HepG2 (cell line): ENCODE measurements around the gene ARIH2. TPM values are rescaled to one million over a fixed set of nuclear protein-coding genes. Genes with fewer than 3 reads are reported as not detected.

Source experiments
- ATF3 ChIP-seq: sonication (generic); formaldehyde crosslinking; IDR thresholded peaks from 2 replicates; pipeline ENCODE4 v1.4.0; 2020; ENCODE audit warnings: missing genetic modification reagents
- CEBPB ChIP-seq: IDR thresholded peaks from 2 replicates; pipeline ENCODE4 v1.6.1; 2011; ENCODE audit warnings: low read depth, low read length, improper control_type of control experiment, borderline replicate concordance
- CENPX ChIP-seq: sonication (generic); formaldehyde crosslinking; IDR thresholded peaks from 2 replicates; pipeline ENCODE4 v1.9.0; 2021; ENCODE audit warnings: mild to moderate bottlenecking, missing genetic modification reagents, moderate library complexity
- FOXA3 ChIP-seq: IDR thresholded peaks from 2 replicates; pipeline ENCODE4 v1.6.1; 2016; ENCODE audit warnings: missing genetic modification reagents, missing compliant biosample characterization
- GZF1 ChIP-seq: sonication (generic); formaldehyde crosslinking; IDR thresholded peaks from 2 replicates; pipeline ENCODE4 v1.5.1; 2020; ENCODE audit warnings: mild to moderate bottlenecking, missing genetic modification reagents
- HMG20B ChIP-seq: conservative IDR thresholded peaks from 2 replicates; pipeline ENCODE4 v1.6.1; 2016; ENCODE audit warnings: missing genetic modification reagents, missing compliant biosample characterization
- HNF4G ChIP-seq, 2 experiments: sonication (generic) in 1 of 2; formaldehyde crosslinking in 1 of 2; IDR thresholded peaks; 2 replicates each; pipeline versions ENCODE4 v1.4.0 to v1.6.1; 2011 to 2020; ENCODE audit warnings: borderline replicate concordance in 2 of 2, low read depth in 2 of 2, mild to moderate bottlenecking in 2 of 2, low read length in 1 of 2, missing genetic modification reagents in 1 of 2, moderate library complexity in 1 of 2
- HNRNPK ChIP-seq: fragments of 200-400 bp; formaldehyde crosslinking; IDR thresholded peaks from 2 replicates; pipeline ENCODE4 v1.6.1; 2018; ENCODE audit warnings: low read length, low read depth, moderate library complexity, mild to moderate bottlenecking; ENCODE audit not compliant: poor library complexity, severe bottlenecking
- IRF2 ChIP-seq: IDR thresholded peaks from 2 replicates; pipeline ENCODE4 v1.6.1; 2018; ENCODE audit warnings: missing genetic modification reagents, missing compliant biosample characterization
- NFE2 ChIP-seq: sonication (generic); formaldehyde crosslinking; IDR thresholded peaks from 2 replicates; pipeline ENCODE4 v1.4.0; 2020; ENCODE audit warnings: missing genetic modification reagents
- ONECUT2 ChIP-seq: sonication (generic); formaldehyde crosslinking; IDR thresholded peaks from 2 replicates; pipeline ENCODE4 v1.4.0; 2020; ENCODE audit warnings: missing genetic modification reagents
- PHF8 ChIP-seq: sonication (generic); formaldehyde crosslinking; IDR thresholded peaks from 2 replicates; pipeline ENCODE4 v1.5.0; 2020; ENCODE audit warnings: missing genetic modification reagents
- POLR2A ChIP-seq, 2 experiments: IDR thresholded peaks; 2 replicates each; pipeline ENCODE4 v1.6.1; 2011; ENCODE audit warnings: low read depth in 2 of 2, low read length in 2 of 2, mild to moderate bottlenecking in 1 of 2, moderate library complexity in 1 of 2; ENCODE audit not compliant: insufficient read depth in 1 of 2
- RXRB ChIP-seq: IDR thresholded peaks from 2 replicates; pipeline ENCODE4 v1.6.1; 2016; ENCODE audit warnings: borderline replicate concordance, missing genetic modification reagents, missing compliant biosample characterization
- SALL1 ChIP-seq: sonication (generic); formaldehyde crosslinking; IDR thresholded peaks from 2 replicates; pipeline ENCODE4 v1.8.0; 2022; ENCODE audit warnings: mild to moderate bottlenecking, missing genetic modification reagents
- SALL2 ChIP-seq: sonication (generic); formaldehyde crosslinking; IDR thresholded peaks from 2 replicates; pipeline ENCODE4 v1.8.1; 2023; ENCODE audit warnings: mild to moderate bottlenecking, missing genetic modification reagents, inconsistent platforms
- SMAD9 ChIP-seq: sonication (generic); formaldehyde crosslinking; IDR thresholded peaks from 2 replicates; pipeline ENCODE4 v1.5.1; 2020; ENCODE audit warnings: mild to moderate bottlenecking, missing genetic modification reagents
- SMARCC2 ChIP-seq: fragments of 450-650 bp; IDR thresholded peaks from 2 replicates; pipeline ENCODE4 v1.6.1; 2017; ENCODE audit warnings: antibody characterized with exemption, mild to moderate bottlenecking
- SPEN ChIP-seq: sonication (generic); formaldehyde crosslinking; IDR thresholded peaks from 2 replicates; pipeline ENCODE4 v1.5.1; 2020; ENCODE audit warnings: low read depth, mild to moderate bottlenecking, missing genetic modification reagents
- TBX2 ChIP-seq: sonication (generic); formaldehyde crosslinking; IDR thresholded peaks from 2 replicates; pipeline ENCODE4 v1.5.0; 2020; ENCODE audit warnings: missing genetic modification reagents, mild to moderate bottlenecking, borderline replicate concordance
- ZBTB10 ChIP-seq: sonication (generic); formaldehyde crosslinking; IDR thresholded peaks from 2 replicates; pipeline ENCODE4 v1.4.0; 2020; ENCODE audit warnings: missing genetic modification reagents, borderline replicate concordance
- ZNF253 ChIP-seq: sonication (generic); formaldehyde crosslinking; IDR thresholded peaks from 2 replicates; pipeline ENCODE4 v1.8.0; 2022; ENCODE audit warnings: mild to moderate bottlenecking, missing genetic modification reagents, borderline replicate concordance
- ZNF256 ChIP-seq: sonication (generic); formaldehyde crosslinking; conservative IDR thresholded peaks from 2 replicates; pipeline ENCODE4 v1.4.0; 2020; ENCODE audit warnings: missing genetic modification reagents
- ZNF512 ChIP-seq: sonication (generic); formaldehyde crosslinking; IDR thresholded peaks from 2 replicates; pipeline ENCODE4 v1.4.0; 2020; ENCODE audit warnings: mild to moderate bottlenecking, missing genetic modification reagents
- ZNF547 ChIP-seq: sonication (generic); formaldehyde crosslinking; IDR thresholded peaks from 2 replicates; pipeline ENCODE4 v1.5.1; 2020; ENCODE audit warnings: mild to moderate bottlenecking, missing genetic modification reagents
- ZNF672 ChIP-seq: sonication (generic); formaldehyde crosslinking; IDR thresholded peaks from 2 replicates; pipeline ENCODE4 v1.8.1; 2022; ENCODE audit warnings: missing genetic modification reagents
- ZSCAN29 ChIP-seq: sonication (generic); formaldehyde crosslinking; conservative IDR thresholded peaks from 2 replicates; pipeline ENCODE4 v1.4.0; 2020; ENCODE audit warnings: mild to moderate bottlenecking, missing genetic modification reagents
- polyA plus RNA-seq, 8 experiments: library from polyadenylated mRNA; depleted of rRNA in 3 of 8; stranded (reverse) in 7 of 8; unstranded in 1 of 8; fragments of >200 nt; fragmentation: Illumina TruSeq in 4 of 8; extraction: Trizol in 4 of 8; gene quantifications; 2 replicates each; pipeline versions ENCODE4 v1.2.1 to v1.2.3, GENCODE V29; 2011 to 2016; ENCODE audit warnings: low read depth in 4 of 8, missing spikeins in 1 of 8, mixed read lengths in 1 of 8; ENCODE audit not compliant: insufficient read depth in 1 of 8
- total RNA-seq, 5 experiments: library from RNA; depleted of rRNA; stranded (reverse); fragments of >200 nt; fragmentation: Illumina TruSeq; extraction: Trizol; gene quantifications; 2 replicates each; pipeline ENCODE4 v1.2.3, GENCODE V29; 2016; ENCODE audit warnings: low read depth in 1 of 5

Gene ARIH2
- total and polyA plus RNA-seq, 2 of the 13 experiments (the other 11 are each of a cell fraction or from before 2014, with no cell fraction given), result 64.8 to 83.3 TPM

- TF ChIP-seq ZNF512 (CRISPR knock-in tag), result no peak
- peak; percentile 44; the same call in 1 of the 2 replicates for TF ChIP-seq IRF2 (CRISPR knock-in tag)
- TF ChIP-seq ATF3 (CRISPR knock-in tag), result no peak
- 0 out of 2 replicates have a peak, but pooled peaks have one; percentile 50 for TF ChIP-seq HMG20B (CRISPR knock-in tag)
- TF ChIP-seq CENPX (CRISPR knock-in tag), result no peak
- TF ChIP-seq SMAD9 (CRISPR knock-in tag), result no peak
- no peak for TF ChIP-seq ONECUT2 (CRISPR knock-in tag)
- peak; percentile 42 for TF ChIP-seq TBX2 (CRISPR knock-in tag)
- TF ChIP-seq ZNF672 (CRISPR knock-in tag), result no peak
- no peak for TF ChIP-seq HNRNPK
- TF ChIP-seq FOXA3 (CRISPR knock-in tag), result peak; percentile 77
- no peak for TF ChIP-seq ZNF547
- TF ChIP-seq SMARCC2, result no peak
- peak; percentile 39 to 82; a peak in 3 of 4 replicates for TF ChIP-seq POLR2A (IDR thresholded peaks at IDR 0.05; ENCODE audit: insufficient read depth in 1 of 2, low read depth in 2 of 2, low read length in 2 of 2)
- TF ChIP-seq ZSCAN29, result no peak
- peak; percentile 90 for TF ChIP-seq RXRB (CRISPR knock-in tag)
- TF ChIP-seq ZNF256, result no peak
- TF ChIP-seq SPEN (CRISPR knock-in tag), result no peak; the same call in 1 of the 2 replicates
- peak; percentile 8; the same call in 1 of the 2 replicates for TF ChIP-seq GZF1
- peak; percentile 98 for TF ChIP-seq CEBPB
- 0 out of 2 replicates have a peak, but pooled peaks have one; percentile 26 for TF ChIP-seq ZBTB10 (CRISPR knock-in tag)
- no peak for TF ChIP-seq SALL1
- TF ChIP-seq NFE2 (CRISPR knock-in tag), result no peak
- no peak for TF ChIP-seq ZNF253 (CRISPR knock-in tag)
- TF ChIP-seq SALL2, result no peak
- TF ChIP-seq PHF8, result no peak; the same call in 1 of the 2 replicates
- peak; percentile 14 for TF ChIP-seq HNF4G (IDR thresholded peaks at IDR 0.05; ENCODE audit: borderline replicate concordance, low read depth, low read length)
- no peak for TF ChIP-seq HNF4G (CRISPR knock-in tag; IDR thresholded peaks at IDR 0.05; ENCODE audit: borderline replicate concordance, low read depth)
Observed at GRCh38 chr3:48897460-48898376, 20.9 kb upstream of the ARIH2 start (continued).
